HG03432 (cell line): Measurements from ENCODE around the gene AKIP1.
A peak's percentile ranks its signal among the peaks of the same experiment; 100 is the strongest.
"Not testable (repeated sequence)": the region's sequence is repeated elsewhere in the genome, so short reads cannot be mapped to it uniquely, and the experiment has no call there.

ENCODE experiments used
- ATAC-seq: cut with Tn5 transposase; IDR thresholded peaks from one replicate; pipeline ENCODE4 v1.9.1; 2021; ENCODE audit warnings: mild to moderate bottlenecking, moderate library complexity; ENCODE audit not compliant: unreplicated experiment

The AKIP1 gene

GRCh38 chr11:8911029-8911823 is at the start of gene AKIP1:
Gene AKIP1, plus strand, starts transcription at chr11:8911189. Its CDS starts 261 bp downstream, at chr11:8911450.
- peak; percentile 85 for ATAC-seq

GRCh38 chr11:8863838-8864237 is 47.2 kb upstream of the AKIP1 start:
- ATAC-seq, result no peak

- ATAC-seq, result no peak
These were observed 45.7 kb upstream of the AKIP1 start for GRCh38 chr11:8865304-8865703.

- ATAC-seq, result no peak
These were observed 44.0 kb upstream of the AKIP1 start for GRCh38 chr11:8867035-8867434.

- no peak for ATAC-seq
These were observed 42.9 kb upstream of the AKIP1 start for GRCh38 chr11:8867931-8868631.

GRCh38 chr11:8870411-8871170 is 40.4 kb upstream of the AKIP1 start:
- no peak for ATAC-seq

- no peak for ATAC-seq
These were observed 39.7 kb upstream of the AKIP1 start for GRCh38 chr11:8871171-8871775.

- no peak for ATAC-seq
These were observed 39.0 kb upstream of the AKIP1 start for GRCh38 chr11:8871962-8872361.

- no peak for ATAC-seq
These were observed 37.1 kb upstream of the AKIP1 start for GRCh38 chr11:8873741-8874405.

- no peak for ATAC-seq
These were observed 32.2 kb upstream of the AKIP1 start for GRCh38 chr11:8878771-8879170.

- not testable (repeated sequence) for ATAC-seq
These were observed 29.4 kb upstream of the AKIP1 start for GRCh38 chr11:8881585-8881984.

GRCh38 chr11:8886322-8886721 is 24.7 kb upstream of the AKIP1 start:
- no peak for ATAC-seq

GRCh38 chr11:8891185-8891584 is 19.8 kb upstream of the AKIP1 start:
- ATAC-seq, result not testable (repeated sequence)

- no peak for ATAC-seq
These were observed 11.8 kb upstream of the AKIP1 start for GRCh38 chr11:8899119-8899753.

- no peak for ATAC-seq
These were observed 5.3 kb upstream of the AKIP1 start for GRCh38 chr11:8905528-8906165.

GRCh38 chr11:8907116-8907515 is 3.9 kb upstream of the AKIP1 start:
- no peak for ATAC-seq

- no peak for ATAC-seq
These were observed 2.9 kb upstream of the AKIP1 start for GRCh38 chr11:8908099-8908498.

- ATAC-seq, result peak; percentile 10
These were observed 351 bp upstream of the AKIP1 start for GRCh38 chr11:8910649-8911026.

GRCh38 chr11:8913961-8914660 is 3.1 kb downstream of the AKIP1 start:
- no peak for ATAC-seq
